Measurements from ENCODE around the gene SEC24C. TPM values are rescaled to one million over a fixed set of nuclear protein-coding genes. Genes with fewer than 3 reads are reported as not detected.
"Not testable (repeated sequence)": the region's sequence is repeated elsewhere in the genome, so short reads cannot be mapped to it uniquely, and the experiment has no call there.

Gene SEC24C
- total RNA-seq (2014; rRNA removed; shearing (Covaris generic)) (51.9 and 53.6 TPM in 2 replicates), total RNA-seq (2022) (82.0 and 87.1 TPM in 2 replicates), Bru-seq, nascent RNA (percentile 77 among the genes with signal in this experiment), BruChase-seq, experiment 1, labeled RNA remaining after a 6-hour chase (percentile 90 among the genes with signal in this experiment), BruChase-seq, experiment 2, labeled RNA remaining after a 2-hour chase (percentile 92 among the genes with signal in this experiment)
- long read RNA-seq, full-length matches to known transcripts, result 177 of 385 reads
- long read RNA-seq, partial matches to known transcripts, result 137 of 385 reads
- long read RNA-seq, other reads (novel, unspliced or antisense), result 71 of 385 reads

GRCh38 chr10:73743905-73744663 is at the start of gene SEC24C:
SEC24C (plus strand) TSS chr10:73744372; CDS start chr10:73746833, 2,461 bp downstream.
- POLR2A ChIA-PET, result interaction anchor here (0.6 to 2.9 kb wide), 11 partner anchors 10 to 129 kb away, joined by 3 to 38 read pairs (median 3); a partner anchor contains a TSS
- intact Hi-C loops (cut with micrococcal nuclease; ENCODE audit: unreplicated experiment), result loop anchor here (1.0 to 2.0 kb wide), 2 partner anchors 14 to 67 kb away; partner anchors contain the start of gene NDST2
- peak; percentile 96 for DNase-seq (ENCODE audit: low spot score)
- no TSS peak for BruUV-seq (replicated peaks)
- no peak for TF ChIP-seq EZH2phosphoT487 (IDR thresholded peaks at IDR 0.05; ENCODE audit: borderline replicate concordance, low read depth, low read length)
- 0 out of 2 replicates have a peak, but pooled peaks have one; percentile 21 for TF ChIP-seq CTCF (conservative IDR thresholded peaks at IDR 0.05; ENCODE audit: low read length)
- Histone ChIP-seq H3K9me3 (ENCODE audit: low read length) (no peaks in the 10 kb centered on the region), H2AFZ (ENCODE audit: low read length) (peak within 1 kb of the TSS; percentile 91), H3K4me2 (ENCODE audit: low read length) (peak within 1 kb of the TSS; percentile 96), H3K27ac (ENCODE audit: low read depth, low read length, poor library complexity, severe bottlenecking) (peak within 1 kb of the TSS; percentile 74), H4K20me1 (ENCODE audit: insufficient read depth, low read length) (no peaks in the 10 kb centered on the region; the same call in 1 of the 2 replicates), H3K36me3 (ENCODE audit: insufficient read depth, low read length) (peaks cover 39% of the 10 kb centered on the region), H3K79me2 (ENCODE audit: insufficient read depth, low read depth, low read length) (peaks cover 42% of the 10 kb centered on the region), H3K4me1 (ENCODE audit: insufficient read depth, low read length, poor library complexity, severe bottlenecking) (peaks cover 23% of the 10 kb centered on the region), H3K9me2 (ENCODE audit: insufficient read depth, low read length) (no peaks in the 10 kb centered on the region), H3K4me3 (ENCODE audit: low read depth, low read length, poor library complexity, severe bottlenecking) (peak within 1 kb of the TSS; percentile 88)
- CTCF ChIA-PET (ENCODE audit: unreplicated experiment), result interaction anchor here (0.8 to 1.1 kb wide), 3 partner anchors 10 to 25 kb away, joined by 3 to 5 read pairs (median 3); no protein-coding TSS in a partner anchor

GRCh38 chr10:73695302-73695701 is 48.9 kb upstream of the SEC24C start:
- DNase-seq (ENCODE audit: low spot score); H3K4me3 ChIP-seq (ENCODE audit: low read depth, low read length, poor library complexity, severe bottlenecking); CTCF ChIA-PET (ENCODE audit: unreplicated experiment); H3K4me2 ChIP-seq (ENCODE audit: low read length); H3K9me2 ChIP-seq (ENCODE audit: insufficient read depth, low read length); H3K9me3 ChIP-seq (ENCODE audit: low read length); BruUV-seq (replicated peaks); H3K27ac ChIP-seq (ENCODE audit: low read depth, low read length, poor library complexity, severe bottlenecking); POLR2A ChIA-PET; H2AFZ ChIP-seq (ENCODE audit: low read length); H3K36me3 ChIP-seq (ENCODE audit: insufficient read depth, low read length); H3K79me2 ChIP-seq (ENCODE audit: insufficient read depth, low read depth, low read length); intact Hi-C loops (cut with micrococcal nuclease; ENCODE audit: unreplicated experiment); H3K4me1 ChIP-seq (ENCODE audit: insufficient read depth, low read length, poor library complexity, severe bottlenecking); H4K20me1 ChIP-seq (ENCODE audit: insufficient read depth, low read length): not testable (repeated sequence)

- H3K36me3 ChIP-seq (ENCODE audit: insufficient read depth, low read length); H2AFZ ChIP-seq (ENCODE audit: low read length); BruUV-seq (replicated peaks); H3K27ac ChIP-seq (ENCODE audit: low read depth, low read length, poor library complexity, severe bottlenecking); intact Hi-C loops (cut with micrococcal nuclease; ENCODE audit: unreplicated experiment); H3K9me3 ChIP-seq (ENCODE audit: low read length); H3K9me2 ChIP-seq (ENCODE audit: insufficient read depth, low read length); POLR2A ChIA-PET; H3K4me2 ChIP-seq (ENCODE audit: low read length); H3K79me2 ChIP-seq (ENCODE audit: insufficient read depth, low read depth, low read length); DNase-seq (ENCODE audit: low spot score); H3K4me1 ChIP-seq (ENCODE audit: insufficient read depth, low read length, poor library complexity, severe bottlenecking); H3K4me3 ChIP-seq (ENCODE audit: low read depth, low read length, poor library complexity, severe bottlenecking); H4K20me1 ChIP-seq (ENCODE audit: insufficient read depth, low read length); CTCF ChIA-PET (ENCODE audit: unreplicated experiment): not testable (repeated sequence)
Observed at GRCh38 chr10:73697675-73698159, 46.5 kb upstream of the SEC24C start, which contains the start of gene AGAP5. AGAP5 (minus strand) TSS chr10:73698109; CDS start chr10:73697755, 354 bp downstream.

- H3K9me2 ChIP-seq (ENCODE audit: insufficient read depth, low read length); POLR2A ChIA-PET; BruUV-seq (replicated peaks); H3K79me2 ChIP-seq (ENCODE audit: insufficient read depth, low read depth, low read length); H3K9me3 ChIP-seq (ENCODE audit: low read length); H4K20me1 ChIP-seq (ENCODE audit: insufficient read depth, low read length); H3K36me3 ChIP-seq (ENCODE audit: insufficient read depth, low read length); H3K4me1 ChIP-seq (ENCODE audit: insufficient read depth, low read length, poor library complexity, severe bottlenecking); H3K4me2 ChIP-seq (ENCODE audit: low read length); CTCF ChIA-PET (ENCODE audit: unreplicated experiment); H3K4me3 ChIP-seq (ENCODE audit: low read depth, low read length, poor library complexity, severe bottlenecking); H2AFZ ChIP-seq (ENCODE audit: low read length); DNase-seq (ENCODE audit: low spot score); intact Hi-C loops (cut with micrococcal nuclease; ENCODE audit: unreplicated experiment); H3K27ac ChIP-seq (ENCODE audit: low read depth, low read length, poor library complexity, severe bottlenecking): not testable (repeated sequence)
Observed at GRCh38 chr10:73698819-73699218, 45.4 kb upstream of the SEC24C start.

- H3K4me2 ChIP-seq (ENCODE audit: low read length); CTCF ChIA-PET (ENCODE audit: unreplicated experiment); H3K36me3 ChIP-seq (ENCODE audit: insufficient read depth, low read length); H3K9me3 ChIP-seq (ENCODE audit: low read length); intact Hi-C loops (cut with micrococcal nuclease; ENCODE audit: unreplicated experiment); H4K20me1 ChIP-seq (ENCODE audit: insufficient read depth, low read length); H3K4me1 ChIP-seq (ENCODE audit: insufficient read depth, low read length, poor library complexity, severe bottlenecking); H3K9me2 ChIP-seq (ENCODE audit: insufficient read depth, low read length); BruUV-seq (replicated peaks); H3K79me2 ChIP-seq (ENCODE audit: insufficient read depth, low read depth, low read length); POLR2A ChIA-PET; H3K4me3 ChIP-seq (ENCODE audit: low read depth, low read length, poor library complexity, severe bottlenecking); H3K27ac ChIP-seq (ENCODE audit: low read depth, low read length, poor library complexity, severe bottlenecking); DNase-seq (ENCODE audit: low spot score); H2AFZ ChIP-seq (ENCODE audit: low read length): not testable (repeated sequence)
Observed at GRCh38 chr10:73703924-73704323, 40.2 kb upstream of the SEC24C start.
